GM19438 (cell line): Measurements from ENCODE around the gene SSC5D.
"Not testable (repeated sequence)": the region's sequence is repeated elsewhere in the genome, so short reads cannot be mapped to it uniquely, and the experiment has no call there.

Experiments used
- ATAC-seq: cut with Tn5 transposase; IDR thresholded peaks from one replicate; pipeline ENCODE4 v1.9.1; 2021; ENCODE audit warnings: low read depth; ENCODE audit not compliant: unreplicated experiment

The SSC5D gene

GRCh38 chr19:55486043-55486970, 1.9 kb upstream of the SSC5D start:
- no peak for ATAC-seq

GRCh38 chr19:55486971-55487923, 989 bp upstream of the SSC5D start:
- no peak for ATAC-seq

DNA sequence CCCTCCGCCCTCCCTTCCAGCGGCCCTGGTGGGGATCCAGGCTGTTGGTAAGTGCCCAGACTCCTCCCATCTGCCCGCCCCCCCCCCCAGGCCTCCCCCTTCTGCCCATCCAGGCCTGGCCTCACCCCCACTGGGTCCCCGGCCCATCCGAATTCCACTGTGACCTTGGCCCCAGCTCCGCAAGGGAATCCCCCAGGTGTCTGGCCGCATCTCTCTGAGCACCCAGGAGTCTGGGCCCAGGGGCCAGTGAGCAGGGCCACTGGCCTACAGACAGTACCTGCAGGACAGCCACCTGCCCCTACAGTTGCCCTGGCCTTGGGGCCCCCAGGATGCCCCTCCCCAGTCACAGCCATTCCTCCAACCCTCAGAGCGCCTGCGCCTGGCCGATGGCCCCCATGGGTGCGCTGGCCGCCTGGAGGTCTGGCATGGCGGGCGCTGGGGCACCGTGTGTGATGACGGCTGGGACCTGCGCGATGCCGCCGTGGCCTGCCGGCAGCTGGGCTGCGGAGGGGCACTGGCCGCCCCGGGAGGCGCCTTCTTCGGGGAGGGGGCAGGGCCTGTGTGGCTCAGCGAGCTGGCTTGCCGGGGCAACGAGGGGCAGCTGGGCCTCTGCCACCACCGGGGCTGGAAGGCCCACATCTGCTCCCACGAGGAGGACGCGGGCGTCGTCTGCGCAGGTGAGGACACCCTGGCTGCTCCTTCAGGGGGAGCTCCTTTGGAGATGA, 912 bp downstream of the SSC5D start:
- ATAC-seq: no peak

DNA sequence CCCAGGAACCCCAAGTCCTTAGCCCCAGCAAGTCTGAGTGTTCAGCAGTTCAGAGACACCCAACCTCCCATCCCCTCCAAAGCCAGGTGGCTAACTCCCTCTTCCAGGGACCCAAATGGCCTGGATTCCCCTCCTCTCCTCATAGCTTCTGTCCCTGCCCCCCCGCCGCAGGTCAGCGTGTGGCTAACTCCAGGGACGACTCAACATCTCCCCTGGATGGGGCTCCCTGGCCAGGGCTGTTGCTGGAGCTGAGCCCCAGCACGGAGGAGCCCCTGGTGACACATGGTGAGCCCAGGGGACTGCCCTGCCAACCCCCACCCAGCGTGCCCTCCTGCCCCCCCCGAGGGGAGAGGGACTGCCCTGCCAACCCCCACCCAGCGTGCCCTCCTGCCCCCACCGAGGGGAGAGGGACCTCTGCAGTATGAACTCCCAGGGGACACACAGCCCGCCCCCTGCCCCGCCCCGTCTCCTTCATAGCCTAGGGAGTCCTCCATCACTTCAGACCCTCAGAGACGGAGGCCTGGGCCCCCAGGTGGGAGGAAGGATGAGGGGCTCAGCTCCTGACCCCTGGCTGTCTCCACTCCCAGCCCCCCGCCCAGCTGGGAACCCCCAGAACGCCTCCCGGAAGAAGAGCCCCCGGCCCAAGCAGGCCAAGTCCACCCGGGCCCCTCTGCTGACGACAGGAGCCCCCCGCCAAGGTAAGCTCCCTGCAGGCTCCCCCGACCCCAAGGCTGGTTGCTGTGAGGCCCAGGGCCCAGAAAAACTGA, 1.7 kb downstream of the SSC5D start:
- no peak for ATAC-seq

GRCh38 chr19:55490478-55491432, 2.5 kb downstream of the SSC5D start:
- ATAC-seq: no peak

- no peak for ATAC-seq
Measured at GRCh38 chr19:55491546-55492360, 3.5 kb downstream of the SSC5D start.

DNA sequence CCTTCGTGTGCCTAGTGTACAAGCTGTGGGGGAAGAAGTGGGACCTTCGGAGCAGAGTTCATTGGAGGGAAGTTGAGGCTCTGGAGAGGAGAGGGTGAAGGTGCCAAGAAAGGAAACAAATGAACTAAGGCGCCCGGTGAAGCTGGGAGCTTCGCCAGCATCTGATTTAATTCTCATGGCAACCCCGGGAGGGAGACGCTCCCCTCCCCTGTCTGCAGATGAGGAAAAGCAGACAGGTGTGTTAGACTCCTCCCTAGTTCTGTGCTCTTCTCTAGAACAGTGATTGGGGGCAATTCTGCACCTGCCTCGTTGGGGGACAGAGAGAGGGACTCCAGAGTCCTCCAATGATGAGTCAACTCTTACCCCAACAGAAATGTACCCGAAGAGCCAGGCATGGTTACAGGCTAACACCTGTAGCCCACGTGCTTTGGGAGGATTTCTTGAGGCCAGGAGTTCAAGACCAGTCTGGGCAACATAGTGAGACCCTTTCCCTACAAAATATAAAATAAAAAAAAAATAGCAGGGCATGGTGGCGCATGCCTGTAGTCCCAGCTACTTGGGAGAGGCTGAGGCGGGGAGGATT, 4.2 kb downstream of the SSC5D start:
- ATAC-seq: no peak

- ATAC-seq: no peak
Measured at GRCh38 chr19:55493052-55493644, 4.9 kb downstream of the SSC5D start.

GRCh38 chr19:55493645-55494171, 5.5 kb downstream of the SSC5D start:
- no peak for ATAC-seq

DNA sequence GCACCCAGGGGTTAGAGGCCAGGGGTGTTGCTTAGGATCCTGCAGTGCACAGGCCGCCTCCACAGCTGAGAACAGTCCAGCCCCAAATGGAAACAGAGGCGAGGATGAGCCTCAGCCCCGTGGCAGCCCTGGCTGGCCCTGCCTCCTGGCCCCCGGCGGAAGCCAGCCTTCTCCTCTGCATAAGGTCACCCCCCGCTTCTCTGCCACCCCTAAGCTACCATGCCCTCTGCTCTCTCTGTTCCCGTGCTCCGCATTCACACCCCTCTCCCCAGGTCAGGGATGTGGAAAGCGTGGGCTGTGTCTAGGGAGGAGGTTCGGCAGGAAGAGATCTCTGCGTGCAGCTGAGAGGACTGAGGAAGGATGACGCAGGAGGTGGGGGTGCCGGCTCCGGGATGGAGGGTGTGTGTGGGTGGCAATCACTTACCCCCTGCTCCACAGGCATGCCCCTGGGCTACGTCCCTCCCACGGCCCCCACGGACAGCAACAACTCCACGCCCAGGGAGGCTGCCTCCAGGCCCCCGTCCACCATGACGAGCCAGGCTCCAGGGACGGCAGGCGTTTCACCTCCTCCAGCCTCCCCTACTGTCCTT, 6.0 kb downstream of the SSC5D start:
- ATAC-seq: no peak

GRCh38 chr19:55495646-55496349, 7.6 kb downstream of the SSC5D start:
- ATAC-seq: no peak

- not testable (repeated sequence) for ATAC-seq
Measured at GRCh38 chr19:55496820-55497219, 8.6 kb downstream of the SSC5D start.

DNA sequence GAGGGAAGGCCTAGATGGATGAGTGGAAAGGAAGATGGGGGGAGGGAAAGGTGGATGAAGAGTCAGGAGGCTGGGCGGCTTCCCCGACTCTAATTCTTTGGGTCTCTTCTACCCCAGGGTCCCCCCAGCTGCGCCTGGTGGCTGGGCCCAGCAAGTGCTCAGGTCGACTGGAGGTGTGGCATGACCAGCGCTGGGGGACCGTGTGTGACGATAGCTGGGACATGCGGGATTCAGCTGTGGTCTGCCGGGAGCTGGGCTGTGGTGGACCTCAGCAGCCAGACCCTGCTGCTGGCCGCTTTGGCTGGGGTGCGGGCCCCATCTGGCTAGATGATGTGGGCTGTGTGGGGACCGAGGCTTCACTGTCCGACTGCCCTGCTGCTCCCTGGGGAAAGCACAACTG, 9.5 kb downstream of the SSC5D start:
- ATAC-seq: no peak

DNA sequence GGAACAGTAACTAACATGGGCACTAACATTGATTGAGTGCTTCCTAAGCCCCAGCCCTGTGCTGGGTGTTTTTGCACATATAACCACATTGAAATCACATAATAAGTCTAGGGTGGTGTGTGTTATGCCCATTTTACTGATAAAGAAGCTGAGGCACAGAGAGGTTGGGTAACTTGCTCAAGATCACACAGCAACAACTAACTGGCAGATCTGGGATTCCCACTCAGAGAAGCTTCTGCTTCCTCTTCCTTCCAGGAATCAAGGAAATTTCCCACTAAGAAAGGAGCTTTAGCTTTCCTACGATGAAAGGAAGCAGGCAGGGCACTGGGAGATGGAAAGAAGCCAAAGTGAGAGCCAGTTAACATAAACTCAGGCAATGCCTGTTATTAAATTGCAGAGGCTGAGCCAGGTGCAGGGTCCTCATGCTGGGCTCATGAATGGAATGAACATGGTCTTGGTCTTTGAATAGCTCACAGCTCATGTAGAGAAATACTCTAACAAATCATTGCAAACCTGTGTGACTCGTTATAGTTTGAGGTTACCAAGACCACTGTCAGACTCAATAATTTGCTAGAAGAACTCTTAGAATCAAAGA, 10.1 kb downstream of the SSC5D start:
- ATAC-seq: no peak

DNA sequence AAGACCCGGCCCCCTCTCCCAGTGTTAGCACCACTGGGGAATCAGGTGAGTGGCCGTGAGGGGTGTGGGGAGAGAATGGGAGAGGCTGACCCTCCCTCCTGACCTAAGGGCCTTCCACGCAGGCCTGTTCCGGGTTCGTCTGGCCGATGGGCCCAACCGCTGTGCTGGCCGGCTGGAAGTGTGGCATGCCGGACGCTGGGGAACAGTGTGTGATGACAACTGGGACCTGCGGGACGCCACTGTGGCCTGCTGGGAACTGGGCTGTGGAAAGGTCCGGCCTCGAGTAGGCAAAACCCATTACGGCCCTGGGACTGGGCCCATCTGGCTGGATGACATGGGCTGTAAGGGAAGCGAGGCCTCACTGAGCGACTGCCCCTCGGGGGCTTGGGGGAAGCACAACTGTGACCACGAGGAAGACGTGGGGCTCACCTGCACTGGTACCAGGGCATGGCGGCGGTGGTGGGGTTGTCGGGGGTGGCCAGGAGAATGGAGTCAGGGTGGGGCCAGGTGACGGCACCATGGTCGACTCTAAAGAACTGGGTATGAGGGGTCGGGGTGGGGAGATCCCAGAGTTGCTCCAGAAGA, 12.2 kb downstream of the SSC5D start:
- ATAC-seq: no peak
